Activated naive CD8-positive, alpha-beta T cell treated with anti-CD3 and anti-CD28 coated beads, Interleukin-2, amount 50 U/mL, for 24 hours (primary cell): ENCODE measurements around the gene EVA1A.

Source experiments
- ATAC-seq: fragments of 150-1000 bp; cut with Tn5 transposase; one replicate; pipeline ENCODE4 v1.10.0; 2021
- DNase-seq: peaks from one replicate; pipeline ENCODE4 v3.0.0; 2021
- H3K27ac Mint-ChIP-seq: one replicate; pipeline ENCODE4 v1.8.0; 2021; ENCODE audit warnings: mild to moderate bottlenecking, mixed read lengths
- H3K27me3 Mint-ChIP-seq: one replicate; pipeline ENCODE4 v1.8.0; 2021; ENCODE audit warnings: mixed read lengths
- H3K36me3 Mint-ChIP-seq: one replicate; pipeline ENCODE4 v1.8.0; 2021; ENCODE audit warnings: low read depth, mixed read lengths
- H3K4me1 Mint-ChIP-seq: one replicate; pipeline ENCODE4 v1.8.0; 2021; ENCODE audit warnings: mixed read lengths
- H3K4me3 Mint-ChIP-seq: one replicate; pipeline ENCODE4 v1.8.0; 2021; ENCODE audit warnings: mild to moderate bottlenecking, moderate library complexity, mixed read lengths
- H3K9me3 Mint-ChIP-seq: one replicate; pipeline ENCODE4 v1.8.0; 2021; ENCODE audit warnings: mixed read lengths

EVA1A gene

DNA sequence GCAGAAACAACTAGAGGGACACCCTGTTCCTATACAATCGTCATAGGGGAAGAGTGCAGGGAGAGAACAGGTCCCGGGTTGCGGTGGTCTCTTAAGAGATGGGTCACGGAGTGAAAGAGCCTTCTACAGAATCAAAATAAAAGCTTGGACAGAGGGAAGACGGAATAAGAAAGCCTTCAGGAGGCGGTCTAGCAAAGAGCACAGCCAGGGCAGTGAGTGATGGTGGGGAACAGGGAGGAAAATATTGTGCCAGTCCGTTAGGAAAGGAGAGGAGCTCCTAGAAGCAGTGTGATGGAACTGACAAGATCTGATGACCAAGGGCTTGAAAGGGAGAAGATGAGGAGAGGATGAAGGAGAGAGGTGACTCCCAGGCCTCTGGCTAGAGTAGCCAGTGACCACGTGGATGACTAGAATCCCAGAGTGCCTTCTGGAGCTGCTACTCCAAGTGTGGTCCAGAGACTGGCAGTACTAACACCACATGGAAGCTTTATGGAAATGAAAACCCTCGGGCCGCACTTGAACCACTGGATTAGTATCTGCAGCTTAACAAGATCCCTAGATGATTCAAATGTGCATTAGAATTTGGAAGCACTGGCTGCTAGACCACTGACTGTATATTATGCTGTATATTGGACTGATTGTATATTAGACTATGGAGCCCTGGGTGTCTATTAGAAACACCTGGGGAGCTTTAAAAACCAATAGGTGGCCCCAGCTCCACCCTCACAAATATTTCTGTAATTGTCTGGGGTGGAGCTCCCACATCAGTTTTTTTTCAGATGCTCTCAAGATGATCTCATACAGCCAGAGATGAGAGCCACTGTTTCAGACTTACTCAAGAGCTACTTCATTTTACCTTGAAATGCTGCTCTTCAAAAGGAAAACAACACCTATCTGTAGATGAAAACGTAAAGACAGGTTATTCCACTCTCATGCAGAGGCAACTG lies 1.1 kb upstream of the EVA1A start:
- Mint-ChIP-seq H3K36me3 (no peaks in the 10 kb centered on the region), H3K4me1 (peaks cover 18% of the 10 kb centered on the region), H3K9me3 (no peaks in the 10 kb centered on the region), H3K27ac (no peak overlapping the region), H3K27me3 (peaks cover 44% of the 10 kb centered on the region), H3K4me3 (peak overlapping the region; percentile 74)
- no peak for ATAC-seq
- no peak for DNase-seq

DNA sequence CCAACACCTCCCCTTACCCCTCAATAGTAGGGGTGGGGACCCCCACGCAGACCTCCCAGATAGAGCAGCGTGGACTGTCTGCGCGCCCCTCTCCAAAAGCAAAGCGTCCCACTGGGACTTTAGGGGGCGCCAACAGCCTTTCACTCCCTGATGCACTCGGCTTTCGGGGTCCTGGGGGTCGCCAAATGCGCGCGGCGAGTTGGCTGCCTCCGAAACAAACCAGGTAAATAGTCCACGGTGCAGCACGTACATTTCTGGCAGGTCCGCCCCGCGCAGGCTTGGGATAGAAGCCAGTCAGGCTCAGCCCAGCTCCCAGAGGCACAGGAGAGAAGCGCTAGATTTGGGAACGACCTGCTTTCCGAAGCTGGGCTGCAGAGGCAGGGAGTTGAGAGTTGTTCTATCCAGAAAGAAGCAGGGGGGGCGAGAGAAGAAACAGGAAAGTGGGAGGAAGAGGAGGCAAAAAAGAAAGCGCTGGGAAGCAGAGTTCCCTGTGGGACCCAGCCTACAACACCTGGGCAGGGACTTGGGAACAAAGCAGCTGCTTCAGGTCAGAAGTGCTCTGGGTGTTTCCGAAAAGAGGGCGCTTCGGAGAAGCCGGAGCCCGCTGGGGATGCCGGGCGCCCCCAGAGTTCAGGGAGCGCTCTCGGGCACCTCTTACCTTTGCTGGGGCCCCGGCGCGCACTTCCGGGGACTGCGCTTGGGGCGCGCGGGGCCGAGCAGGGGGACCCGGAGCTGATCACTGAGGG lies 544 bp downstream of the EVA1A start:
- Mint-ChIP-seq H3K9me3 (no peaks in the 10 kb centered on the region), H3K27ac (no peak overlapping the region), H3K27me3 (peaks cover 47% of the 10 kb centered on the region), H3K4me3 (peak overlapping the region; percentile 72), H3K4me1 (peaks cover 18% of the 10 kb centered on the region), H3K36me3 (no peaks in the 10 kb centered on the region)
- DNase-seq (peak; percentile 5), ATAC-seq (peak; percentile 37)

DNA sequence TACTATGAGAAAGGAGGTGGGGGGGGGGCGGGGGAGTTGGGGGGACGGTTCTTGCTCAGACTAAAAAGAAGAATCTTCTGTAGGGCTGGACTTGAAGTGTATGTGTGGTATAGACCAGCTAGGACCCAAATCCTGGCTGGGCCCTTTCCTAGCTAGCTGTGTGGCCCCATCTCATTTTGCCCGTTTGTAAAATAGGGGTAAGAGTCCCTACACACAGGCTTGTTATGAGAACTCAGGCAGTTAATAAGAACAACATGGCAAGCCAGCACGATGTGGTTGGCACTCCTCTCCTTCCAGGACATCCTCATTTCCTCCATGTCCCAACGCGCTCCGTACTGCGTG lies 1.1 kb downstream of the EVA1A start:
- ATAC-seq, result no peak
- no peak overlapping the region for H3K27ac Mint-ChIP-seq
- H3K4me3 Mint-ChIP-seq, result peak overlapping the region; percentile 72
- no peaks in the 10 kb centered on the region for H3K9me3 Mint-ChIP-seq
- no peak for DNase-seq
- no peaks in the 10 kb centered on the region for H3K36me3 Mint-ChIP-seq
- H3K27me3 Mint-ChIP-seq, result peaks cover 46% of the 10 kb centered on the region
- peaks cover 18% of the 10 kb centered on the region for H3K4me1 Mint-ChIP-seq

GRCh38 chr2:75558786-75559679 lies 1.7 kb downstream of the EVA1A start:
- Mint-ChIP-seq H3K9me3 (no peaks in the 10 kb centered on the region), H3K36me3 (no peaks in the 10 kb centered on the region), H3K27me3 (peaks cover 42% of the 10 kb centered on the region), H3K4me1 (peaks cover 14% of the 10 kb centered on the region), H3K4me3 (no peak overlapping the region), H3K27ac (no peak overlapping the region)
- no peak for ATAC-seq
- DNase-seq, result no peak

DNA sequence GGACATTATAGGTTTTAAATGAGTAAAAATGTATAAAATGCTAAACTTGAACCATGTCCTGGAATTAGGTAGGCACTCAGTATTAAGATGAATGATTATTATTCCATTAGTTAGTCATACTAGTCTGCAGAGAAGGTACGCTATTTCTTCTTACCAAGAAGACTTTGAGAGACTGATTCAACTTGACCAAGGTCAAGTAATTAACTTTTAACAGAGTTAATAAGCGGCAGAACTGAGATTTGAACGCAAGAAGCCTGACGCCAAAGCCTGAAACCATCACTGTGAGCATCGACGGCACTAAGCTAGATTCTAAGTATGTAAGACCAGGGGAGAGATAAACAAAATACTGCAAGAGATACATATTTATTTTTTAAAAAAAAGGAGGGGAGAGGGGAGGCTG lies 2.6 kb downstream of the EVA1A start:
- DNase-seq (no peak), ATAC-seq (no peak)
- Mint-ChIP-seq H3K9me3 (no peaks in the 10 kb centered on the region), H3K36me3 (no peaks in the 10 kb centered on the region), H3K27ac (no peak overlapping the region), H3K27me3 (peaks cover 40% of the 10 kb centered on the region), H3K4me1 (peaks cover 11% of the 10 kb centered on the region), H3K4me3 (no peak overlapping the region)

- ATAC-seq, result no peak
- no peak for DNase-seq
- Mint-ChIP-seq H3K4me1 (peaks cover 11% of the 10 kb centered on the region), H3K4me3 (no peak overlapping the region), H3K36me3 (no peaks in the 10 kb centered on the region), H3K27me3 (peaks cover 36% of the 10 kb centered on the region), H3K9me3 (no peaks in the 10 kb centered on the region), H3K27ac (no peak overlapping the region)
Measured at GRCh38 chr2:75557474-75558133, 3.1 kb downstream of the EVA1A start.

- Mint-ChIP-seq H3K27ac (no peak overlapping the region), H3K36me3 (no peaks in the 10 kb centered on the region), H3K4me3 (no peak overlapping the region), H3K9me3 (no peaks in the 10 kb centered on the region), H3K4me1 (peaks cover 11% of the 10 kb centered on the region), H3K27me3 (peaks cover 33% of the 10 kb centered on the region)
- ATAC-seq (no peak), DNase-seq (no peak)
Measured at GRCh38 chr2:75556679-75557366, 3.9 kb downstream of the EVA1A start.

GRCh38 chr2:75555701-75556100 lies 5.0 kb downstream of the EVA1A start:
- ATAC-seq (no peak), DNase-seq (no peak)
- Mint-ChIP-seq H3K4me1 (peaks cover 5% of the 10 kb centered on the region), H3K9me3 (no peaks in the 10 kb centered on the region), H3K27me3 (peaks cover 26% of the 10 kb centered on the region), H3K36me3 (no peaks in the 10 kb centered on the region), H3K4me3 (no peak overlapping the region), H3K27ac (no peak overlapping the region)

DNA sequence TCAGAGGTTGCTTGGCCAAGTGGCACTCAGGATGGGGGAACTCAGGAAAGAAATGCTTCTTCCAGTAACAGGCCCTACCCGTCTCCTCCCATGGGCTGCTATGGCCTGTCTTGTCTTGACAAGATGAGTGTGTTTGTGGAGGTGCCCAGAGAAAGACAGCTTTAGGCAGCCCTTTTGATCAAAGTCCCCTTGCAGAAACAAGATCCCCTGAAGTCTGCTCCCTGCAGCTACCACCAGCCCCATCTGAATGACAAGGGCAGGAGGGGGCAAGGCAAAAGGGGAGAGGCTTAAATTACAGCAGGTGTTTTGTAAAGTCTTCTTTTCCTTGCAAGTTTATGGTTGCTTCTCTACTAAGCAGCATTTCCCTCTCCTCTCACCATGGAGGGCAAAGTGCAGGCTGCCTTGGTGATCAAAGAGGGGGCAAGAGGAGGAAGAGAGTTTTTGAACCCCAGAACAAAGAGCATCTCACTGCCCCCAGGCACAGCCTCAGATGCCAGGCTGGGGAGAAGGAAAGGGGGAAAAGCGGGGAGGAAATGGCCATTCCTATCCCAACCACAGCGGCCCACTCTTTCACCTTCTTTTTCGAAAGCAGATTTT lies 6.7 kb downstream of the EVA1A start:
- ATAC-seq (no peak), DNase-seq (no peak)
- Mint-ChIP-seq H3K9me3 (no peaks in the 10 kb centered on the region), H3K4me1 (no peaks in the 10 kb centered on the region), H3K27ac (no peak overlapping the region), H3K4me3 (no peak overlapping the region), H3K27me3 (peaks cover 16% of the 10 kb centered on the region), H3K36me3 (no peaks in the 10 kb centered on the region)

DNA sequence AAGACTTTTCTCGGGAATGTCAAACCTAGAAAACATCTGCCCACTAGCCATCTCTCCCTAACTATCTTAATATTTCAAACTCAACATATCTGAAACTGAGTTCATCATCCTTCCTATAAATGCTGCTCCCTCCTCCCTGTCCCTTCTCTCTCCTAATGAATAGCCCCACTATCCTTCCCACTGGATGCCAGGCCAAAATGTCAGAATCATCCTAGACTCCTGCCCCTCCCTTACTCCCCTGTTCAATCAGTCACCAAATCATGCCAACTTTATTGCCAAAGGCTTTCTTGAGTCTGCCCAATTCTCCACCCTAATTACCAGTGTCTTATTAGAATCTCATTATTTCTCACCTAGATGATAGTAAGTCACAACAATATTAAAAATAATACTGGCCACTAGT lies 8.5 kb downstream of the EVA1A start:
- Mint-ChIP-seq H3K36me3 (no peaks in the 10 kb centered on the region), H3K27ac (no peak overlapping the region), H3K4me1 (no peaks in the 10 kb centered on the region), H3K4me3 (no peak overlapping the region), H3K27me3 (peaks cover 11% of the 10 kb centered on the region), H3K9me3 (no peaks in the 10 kb centered on the region)
- DNase-seq, result no peak
- ATAC-seq, result no peak

DNA sequence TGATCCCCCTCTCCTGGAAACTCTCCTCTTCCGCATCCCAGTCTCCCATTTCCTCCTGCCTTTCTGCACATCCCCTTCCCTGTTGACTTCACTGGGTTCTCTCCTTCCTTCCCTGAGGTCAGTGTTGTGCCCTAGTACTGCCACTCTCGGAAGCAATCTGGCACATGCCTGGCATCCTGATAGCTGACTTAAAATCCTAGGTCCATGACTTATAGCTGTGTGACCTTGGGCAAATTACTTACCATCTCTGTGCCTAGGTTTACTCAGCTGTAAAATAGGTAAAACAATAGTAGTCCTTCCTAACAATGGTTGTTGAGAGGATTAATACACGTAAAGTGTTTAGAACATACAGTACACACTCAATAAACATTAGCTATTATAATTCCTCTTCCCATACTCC lies 9.3 kb downstream of the EVA1A start:
- ATAC-seq, result no peak
- Mint-ChIP-seq H3K4me1 (no peaks in the 10 kb centered on the region), H3K9me3 (no peaks in the 10 kb centered on the region), H3K27ac (no peak overlapping the region), H3K4me3 (no peak overlapping the region), H3K27me3 (peaks cover 11% of the 10 kb centered on the region), H3K36me3 (no peaks in the 10 kb centered on the region)
- no peak for DNase-seq

GRCh38 chr2:75549401-75550253 lies 11.1 kb downstream of the EVA1A start:
- Mint-ChIP-seq H3K4me1 (no peaks in the 10 kb centered on the region), H3K4me3 (no peak overlapping the region), H3K36me3 (no peaks in the 10 kb centered on the region), H3K9me3 (no peaks in the 10 kb centered on the region), H3K27me3 (peaks cover 6% of the 10 kb centered on the region), H3K27ac (no peak overlapping the region)
- no peak for DNase-seq
- no peak for ATAC-seq
